ENCODE data around the gene PLEKHD1. TPM values are rescaled to one million over a fixed set of nuclear protein-coding genes. Genes with fewer than 3 reads are reported as not detected.

Gene PLEKHD1
- total RNA-seq, 4 donors from 2014 or later = 0.13 to 2.4 (median 1.8) TPM

- DNase-seq (ENCODE audit: low spot score in 2 of 2) = no peak
- WGBS, 2 donors = 52 to 55% methylated on average over 4 of the region's 4 CpGs
- TF ChIP-seq CTCF (IDR thresholded peaks at IDR 0.05) = no peak
- TF ChIP-seq POLR2A (IDR thresholded peaks at IDR 0.05) = no peak
- no peak overlapping the region for H3K4me3 ChIP-seq (ENCODE audit: low read depth, poor library complexity, severe bottlenecking)
- intact Hi-C loops (cut with DNase I; ENCODE audit: low total_unique reads) = no loop called here
Measured at GRCh38 chr14:69518289-69519101, 34.0 kb downstream of the PLEKHD1 start.

GRCh38 chr14:69519204-69520100, 34.9 kb downstream of the PLEKHD1 start:
- intact Hi-C loops (cut with DNase I; ENCODE audit: low total_unique reads) = no loop called here
- WGBS, 2 donors = 70 to 74% methylated on average over 22 of the region's 22 CpGs
- TF ChIP-seq POLR2A (IDR thresholded peaks at IDR 0.05) = no peak
- no peak for TF ChIP-seq CTCF (IDR thresholded peaks at IDR 0.05)
- no peak overlapping the region for H3K4me3 ChIP-seq (ENCODE audit: low read depth, poor library complexity, severe bottlenecking)
- DNase-seq (ENCODE audit: low spot score in 2 of 2) = no peak

GRCh38 chr14:69522026-69522425, 37.5 kb downstream of the PLEKHD1 start:
- no peak for DNase-seq (ENCODE audit: low spot score in 2 of 2)
- intact Hi-C loops (cut with DNase I; ENCODE audit: low total_unique reads) = no loop called here
- TF ChIP-seq POLR2A (IDR thresholded peaks at IDR 0.05) (no peak), CTCF (IDR thresholded peaks at IDR 0.05) (no peak)
- H3K4me3 ChIP-seq (ENCODE audit: low read depth, poor library complexity, severe bottlenecking) = no peak overlapping the region
- 92 to 97% methylated on average over 6 of the region's 6 CpGs for WGBS, 2 donors

GRCh38 chr14:69525896-69526295, 41.4 kb downstream of the PLEKHD1 start:
- H3K4me3 ChIP-seq (ENCODE audit: low read depth, poor library complexity, severe bottlenecking) = no peak overlapping the region
- intact Hi-C loops (cut with DNase I; ENCODE audit: low total_unique reads) = no loop called here
- TF ChIP-seq POLR2A (IDR thresholded peaks at IDR 0.05) (no peak), CTCF (IDR thresholded peaks at IDR 0.05) (no peak)
- no peak for DNase-seq (ENCODE audit: low spot score in 2 of 2)
- 85 to 88% methylated on average over 6 of the region's 6 CpGs for WGBS, 2 donors

GRCh38 chr14:69527635-69528034, 43.1 kb downstream of the PLEKHD1 start:
- TF ChIP-seq POLR2A (IDR thresholded peaks at IDR 0.05) (no peak), CTCF (IDR thresholded peaks at IDR 0.05) (no peak)
- WGBS, 2 donors = 90 to 93% methylated on average over 14 of the region's 14 CpGs
- intact Hi-C loops (cut with DNase I; ENCODE audit: low total_unique reads) = no loop called here
- peak in 1 of 2 donors; percentile 77 for DNase-seq (ENCODE audit: low spot score in 2 of 2)
- H3K4me3 ChIP-seq (ENCODE audit: low read depth, poor library complexity, severe bottlenecking) = no peak overlapping the region
